ENCODE results near the gene HERC2.
"Not testable (repeated sequence)": the region's sequence is repeated elsewhere in the genome, so short reads cannot be mapped to it uniquely, and the experiment has no call there.

The HERC2 gene

DNA sequence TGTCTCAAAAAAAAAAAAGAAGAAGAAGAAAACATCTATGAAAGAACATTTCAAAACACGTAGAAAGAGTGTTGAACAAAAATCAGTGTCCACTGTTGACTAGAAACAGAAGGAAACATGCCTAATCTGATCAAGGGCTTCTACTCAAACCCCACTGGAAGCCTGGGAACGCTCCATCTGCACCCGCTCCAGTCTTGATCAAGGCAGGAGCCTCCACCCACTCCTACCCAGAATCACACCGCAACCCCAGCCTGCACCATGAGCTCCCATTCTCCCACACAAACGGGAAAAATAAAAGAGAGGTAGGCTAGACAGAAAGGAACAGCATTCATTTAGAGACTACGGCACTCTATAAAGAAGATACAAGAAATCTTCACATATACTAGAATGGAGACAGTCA is 181.9 kb downstream of the HERC2 start:
- Histone ChIP-seq H4K20me1 (ENCODE audit: insufficient read depth, low read length) (no peaks in the 10 kb centered on the region), H3K27ac (ENCODE audit: low read depth, low read length, poor library complexity, severe bottlenecking) (no peak overlapping the region), H3K9me3 (ENCODE audit: low read length) (no peaks in the 10 kb centered on the region), H3K9ac (ENCODE audit: low read length) (no peak overlapping the region), H3K4me1 (ENCODE audit: insufficient read depth, low read length, severe bottlenecking) (peaks cover 9% of the 10 kb centered on the region), H3K27me3 (ENCODE audit: insufficient read depth, low read length) (no peaks in the 10 kb centered on the region), H3K36me3 (ENCODE audit: insufficient read depth, low read length) (peaks cover 60% of the 10 kb centered on the region), H3K79me2 (ENCODE audit: insufficient read depth, low read length) (no peaks in the 10 kb centered on the region), H3K9me2 (ENCODE audit: low read depth, low read length) (no peaks in the 10 kb centered on the region), H3F3A (ENCODE audit: insufficient read depth, low read length) (no peaks in the 10 kb centered on the region), H2AFZ (ENCODE audit: low read length) (no peak overlapping the region), H3K4me3 (ENCODE audit: low read depth, low read length, poor library complexity, severe bottlenecking) (no peak overlapping the region), H3K4me2 (ENCODE audit: low read length) (no peak overlapping the region)
- TF ChIP-seq, protein P1, sequence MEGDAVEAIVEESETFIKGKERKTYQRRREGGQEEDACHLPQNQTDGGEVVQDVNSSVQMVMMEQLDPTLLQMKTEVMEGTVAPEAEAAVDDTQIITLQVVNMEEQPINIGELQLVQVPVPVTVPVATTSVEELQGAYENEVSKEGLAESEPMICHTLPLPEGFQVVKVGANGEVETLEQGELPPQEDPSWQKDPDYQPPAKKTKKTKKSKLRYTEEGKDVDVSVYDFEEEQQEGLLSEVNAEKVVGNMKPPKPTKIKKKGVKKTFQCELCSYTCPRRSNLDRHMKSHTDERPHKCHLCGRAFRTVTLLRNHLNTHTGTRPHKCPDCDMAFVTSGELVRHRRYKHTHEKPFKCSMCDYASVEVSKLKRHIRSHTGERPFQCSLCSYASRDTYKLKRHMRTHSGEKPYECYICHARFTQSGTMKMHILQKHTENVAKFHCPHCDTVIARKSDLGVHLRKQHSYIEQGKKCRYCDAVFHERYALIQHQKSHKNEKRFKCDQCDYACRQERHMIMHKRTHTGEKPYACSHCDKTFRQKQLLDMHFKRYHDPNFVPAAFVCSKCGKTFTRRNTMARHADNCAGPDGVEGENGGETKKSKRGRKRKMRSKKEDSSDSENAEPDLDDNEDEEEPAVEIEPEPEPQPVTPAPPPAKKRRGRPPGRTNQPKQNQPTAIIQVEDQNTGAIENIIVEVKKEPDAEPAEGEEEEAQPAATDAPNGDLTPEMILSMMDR (IDR thresholded peaks at IDR 0.05; ENCODE audit: low read length), result no peak
- TF ChIP-seq EZH2 (IDR thresholded peaks at IDR 0.05; ENCODE audit: borderline replicate concordance, low read length), result no peak

DNA sequence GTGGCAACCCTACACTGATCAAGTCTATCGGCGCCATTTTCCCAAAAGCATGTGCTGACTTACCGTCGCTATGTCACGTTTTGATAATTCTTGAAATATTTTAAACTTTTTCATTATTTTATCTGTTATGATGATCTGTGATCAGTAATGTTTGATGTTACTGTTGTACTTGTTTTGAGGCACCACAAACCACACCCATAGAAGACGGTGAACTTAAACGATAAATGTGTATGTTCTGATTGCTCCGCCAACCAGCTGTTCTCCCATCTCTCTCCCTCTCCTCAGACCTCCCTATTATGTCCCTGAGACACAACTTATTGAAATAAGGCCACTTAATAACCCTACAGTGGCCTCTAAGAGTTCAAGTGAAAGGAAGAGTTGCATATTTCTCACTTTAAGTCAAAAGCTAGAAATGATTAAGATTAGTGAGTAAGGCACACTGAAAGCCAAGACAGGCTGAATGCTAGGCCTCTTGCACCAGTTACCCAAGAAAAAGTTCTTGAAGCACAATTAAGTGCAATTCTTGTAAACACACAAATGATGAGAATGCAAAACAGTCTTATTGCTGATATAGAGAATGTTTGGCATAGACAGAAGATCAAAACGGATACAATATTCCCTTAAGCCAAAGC is 184.5 kb downstream of the HERC2 start:
- H3K27me3 ChIP-seq (ENCODE audit: insufficient read depth, low read length); H3F3A ChIP-seq (ENCODE audit: insufficient read depth, low read length); H3K4me2 ChIP-seq (ENCODE audit: low read length); H3K9ac ChIP-seq (ENCODE audit: low read length); H3K79me2 ChIP-seq (ENCODE audit: insufficient read depth, low read length); H2AFZ ChIP-seq (ENCODE audit: low read length); H3K9me2 ChIP-seq (ENCODE audit: low read depth, low read length); H4K20me1 ChIP-seq (ENCODE audit: insufficient read depth, low read length); H3K27ac ChIP-seq (ENCODE audit: low read depth, low read length, poor library complexity, severe bottlenecking); H3K4me1 ChIP-seq (ENCODE audit: insufficient read depth, low read length, severe bottlenecking); H3K4me3 ChIP-seq (ENCODE audit: low read depth, low read length, poor library complexity, severe bottlenecking); H3K9me3 ChIP-seq (ENCODE audit: low read length): not testable (repeated sequence)
- peaks cover 56% of the 10 kb centered on the region for H3K36me3 ChIP-seq (ENCODE audit: insufficient read depth, low read length)

DNA sequence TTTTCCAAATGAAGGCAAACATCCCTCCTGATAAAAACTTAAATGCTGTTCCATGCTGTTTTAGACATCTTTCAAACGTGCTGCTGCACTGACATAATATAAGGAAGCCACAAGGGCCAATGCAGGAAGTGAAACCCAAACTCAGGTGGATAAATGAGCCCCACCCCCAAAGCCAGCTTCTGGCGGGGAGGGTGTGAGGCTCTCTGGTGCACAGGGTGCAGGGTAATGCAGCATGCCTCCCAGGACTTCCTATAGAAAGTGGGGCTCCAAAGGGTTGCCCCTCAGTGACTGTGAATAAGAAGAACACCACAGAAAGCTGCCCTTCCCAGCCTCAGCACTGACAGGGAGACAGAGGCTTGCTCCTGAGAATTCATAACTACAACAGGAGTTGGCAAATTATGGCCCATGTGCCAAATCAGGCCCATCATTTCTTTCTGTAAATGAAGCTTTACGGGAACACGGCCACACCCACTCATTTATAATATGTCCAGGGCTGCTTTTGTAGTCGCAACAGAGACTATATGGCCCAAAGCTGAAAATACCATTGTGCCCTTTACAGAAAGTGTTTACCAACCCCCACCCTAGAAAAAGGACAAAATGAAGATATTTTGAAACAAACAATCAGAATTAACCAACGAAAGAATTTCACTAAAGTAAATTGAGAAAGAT is 185.6 kb downstream of the HERC2 start:
- not testable (repeated sequence) for H3F3A ChIP-seq (ENCODE audit: insufficient read depth, low read length); H2AFZ ChIP-seq (ENCODE audit: low read length); H3K27ac ChIP-seq (ENCODE audit: low read depth, low read length, poor library complexity, severe bottlenecking); H3K9ac ChIP-seq (ENCODE audit: low read length); H3K9me3 ChIP-seq (ENCODE audit: low read length); H3K79me2 ChIP-seq (ENCODE audit: insufficient read depth, low read length); H3K4me1 ChIP-seq (ENCODE audit: insufficient read depth, low read length, severe bottlenecking); H3K4me3 ChIP-seq (ENCODE audit: low read depth, low read length, poor library complexity, severe bottlenecking); H3K27me3 ChIP-seq (ENCODE audit: insufficient read depth, low read length); H3K4me2 ChIP-seq (ENCODE audit: low read length); H3K9me2 ChIP-seq (ENCODE audit: low read depth, low read length); H4K20me1 ChIP-seq (ENCODE audit: insufficient read depth, low read length)
- H3K36me3 ChIP-seq (ENCODE audit: insufficient read depth, low read length), result peaks cover 59% of the 10 kb centered on the region

DNA sequence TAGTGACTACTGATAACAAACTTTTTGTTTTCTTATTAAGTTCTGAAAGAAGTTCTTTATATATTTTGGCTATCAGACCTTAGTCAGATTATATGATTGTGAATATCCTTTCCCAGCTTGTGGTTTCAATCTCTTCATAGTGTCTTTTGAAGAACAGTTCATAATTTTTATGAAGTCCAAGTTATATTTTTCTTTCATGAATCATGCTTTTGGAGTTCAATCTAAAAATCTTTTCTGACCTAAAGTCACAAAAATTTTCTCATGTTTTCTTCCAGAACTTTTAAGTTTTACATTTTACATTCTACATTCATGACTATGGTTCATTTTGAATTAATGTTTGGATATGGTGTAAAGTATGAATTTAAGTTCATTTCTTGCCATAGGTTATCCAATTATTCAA is 188.7 kb downstream of the HERC2 start:
- Histone ChIP-seq H3K4me2 (ENCODE audit: low read length) (no peak overlapping the region), H3K4me3 (ENCODE audit: low read depth, low read length, poor library complexity, severe bottlenecking) (no peak overlapping the region), H3K4me1 (ENCODE audit: insufficient read depth, low read length, severe bottlenecking) (peaks cover 9% of the 10 kb centered on the region), H3K9me3 (ENCODE audit: low read length) (no peaks in the 10 kb centered on the region), H3K27me3 (ENCODE audit: insufficient read depth, low read length) (no peaks in the 10 kb centered on the region), H3K9ac (ENCODE audit: low read length) (no peak overlapping the region), H3K27ac (ENCODE audit: low read depth, low read length, poor library complexity, severe bottlenecking) (no peak overlapping the region), H3K9me2 (ENCODE audit: low read depth, low read length) (no peaks in the 10 kb centered on the region), H3F3A (ENCODE audit: insufficient read depth, low read length) (no peaks in the 10 kb centered on the region), H4K20me1 (ENCODE audit: insufficient read depth, low read length) (no peaks in the 10 kb centered on the region), H3K36me3 (ENCODE audit: insufficient read depth, low read length) (peaks cover 50% of the 10 kb centered on the region), H2AFZ (ENCODE audit: low read length) (no peak overlapping the region), H3K79me2 (ENCODE audit: insufficient read depth, low read length) (no peaks in the 10 kb centered on the region)
- TF ChIP-seq, protein P1 (IDR thresholded peaks at IDR 0.05; ENCODE audit: low read length), result no peak
- TF ChIP-seq EZH2 (IDR thresholded peaks at IDR 0.05; ENCODE audit: borderline replicate concordance, low read length), result no peak

Data from OCI-LY1 (cell line).